HCT116 (cell line): Measurements from ENCODE around the gene MACROH2A1. TPM values are rescaled to one million over a fixed set of nuclear protein-coding genes. Genes with fewer than 3 reads are reported as not detected.

Experiments used
- ATAC-seq: fragments of 200-7000 bp; cut with Tn5 transposase; 2 replicates; pipeline ENCODE4 v1.9.1; 2020; ENCODE audit warnings: mild to moderate bottlenecking, moderate library complexity
- BruUV-seq: library from RNA; stranded (reverse); fragments of 400-500 nt; replicated peaks from 2 replicates; lab custom pipeline; 2021; lab: Mats Ljungman, UMichigan
- CTCF ChIA-PET: fragments of 300-600 bp; sonication (Branson Sonifier 250); formaldehyde crosslinking; loops from one replicate; lab custom pipeline; 2021; ENCODE audit warnings: antibody characterized with exemption; lab: Charles Lee
- POLR2A ChIA-PET: fragments of 300-600, 350-600 bp; sonication (Branson Sonifier 250); formaldehyde crosslinking; loops from one replicate; lab custom pipeline; 2021; ENCODE audit warnings: antibody characterized with exemption; lab: Charles Lee
- RAD21 ChIA-PET, 2 experiments: fragments of 300-600 bp; sonication (Branson Sonifier 250); formaldehyde crosslinking; loops; one replicate each; lab custom pipeline; 2023; ENCODE audit warnings: low total read pairs in 2 of 2; ENCODE audit not compliant: uncharacterized antibody in 2 of 2, unreplicated experiment in 2 of 2, low non-redundant PET in 1 of 2; lab: Charles Lee
- DNase-seq: peaks from one replicate; pipeline ENCODE4 v3.0.0-alpha.2; 2010; ENCODE audit warnings: low read depth, low spot score
- H2AFZ ChIP-seq: fragments of 200-600 bp; shearing (Covaris generic), sonication (generic); 2 replicates; pipeline ENCODE4 v1.6.1; 2017; ENCODE audit warnings: low read depth, mixed run types, mixed read lengths, antibody characterized with exemption, low read length; ENCODE audit not compliant: poor library complexity, severe bottlenecking
- H3K27ac ChIP-seq: 2 replicates; pipeline ENCODE4 v1.5.1; 2012; ENCODE audit warnings: low read depth, low read length
- H3K27me3 ChIP-seq: fragments of 200-600 bp; sonication (generic); 2 replicates; pipeline ENCODE4 v1.6.1; 2016; ENCODE audit warnings: mixed run types, low read length, mixed read lengths; ENCODE audit not compliant: insufficient read depth
- H3K36me3 ChIP-seq, 2 experiments: fragments of 200-500 bp in 1 of 2; fragments of 200-600 bp in 1 of 2; sonication (Bioruptor generic) in 1 of 2; sonication (generic) in 1 of 2; 2 replicates each; pipeline versions ENCODE4 v1.5.1 to v1.6.1; 2014 to 2016; ENCODE audit warnings: low read length in 2 of 2, inconsistent platforms in 1 of 2, mixed read lengths in 1 of 2, mixed run types in 1 of 2; ENCODE audit not compliant: insufficient read depth in 2 of 2, control insufficient read depth in 1 of 2
- H3K4me1 ChIP-seq, 2 experiments: fragments of 200-600 bp in 1 of 2; sonication (generic) in 1 of 2; 2 replicates each; pipeline versions ENCODE4 v1.5.1 to v1.6.1; 2012 to 2017; ENCODE audit warnings: low read length in 2 of 2, inconsistent platforms in 1 of 2, mild to moderate bottlenecking in 1 of 2, mixed read lengths in 1 of 2, mixed run types in 1 of 2, moderate library complexity in 1 of 2; ENCODE audit not compliant: insufficient read depth in 2 of 2, control insufficient read depth in 1 of 2
- H3K4me2 ChIP-seq: fragments of 200-600 bp; sonication (generic); 2 replicates; pipeline ENCODE4 v1.6.1; 2017; ENCODE audit warnings: mixed run types, low read length, mixed read lengths
- H3K4me3 ChIP-seq, 2 experiments: fragments of 200-600 bp in 1 of 2; sonication (generic) in 1 of 2; replicated peaks in 1 of 2; 2 replicates each; pipeline ENCODE4 v1.5.1; 2011 to 2016; ENCODE audit warnings: low read length in 2 of 2, control low read depth in 1 of 2, low read depth in 1 of 2, mild to moderate bottlenecking in 1 of 2, mixed read lengths in 1 of 2, mixed run types in 1 of 2
- H3K79me2 ChIP-seq: fragments of 200-600 bp; sonication (generic); 2 replicates; pipeline ENCODE4 v1.6.1; 2017; ENCODE audit warnings: mild to moderate bottlenecking, mixed run types, low read length, moderate library complexity, mixed read lengths; ENCODE audit not compliant: insufficient read depth
- H3K9ac ChIP-seq: fragments of 200-600 bp; sonication (generic); 2 replicates; pipeline ENCODE4 v1.6.1; 2016; ENCODE audit warnings: low read length, mixed read lengths
- H3K9me2 ChIP-seq: fragments of 200-600 bp; sonication (generic), shearing (Covaris generic); 2 replicates; pipeline ENCODE4 v1.6.1; 2017; ENCODE audit warnings: mixed run types, mild to moderate bottlenecking, moderate library complexity; ENCODE audit not compliant: insufficient read depth
- H3K9me3 ChIP-seq, 2 experiments: fragments of 200-500 bp in 1 of 2; fragments of 200-600 bp in 1 of 2; sonication (Bioruptor generic) in 1 of 2; sonication (generic) in 1 of 2; 2 replicates each; pipeline ENCODE4 v1.6.1; 2014 to 2017; ENCODE audit warnings: low read length in 2 of 2, mixed read lengths in 2 of 2, inconsistent platforms in 1 of 2, low read depth in 1 of 2, mild to moderate bottlenecking in 1 of 2, mixed run types in 1 of 2, moderate library complexity in 1 of 2; ENCODE audit not compliant: control insufficient read depth in 1 of 2, insufficient read depth in 1 of 2
- H4K20me1 ChIP-seq: fragments of 200-600 bp; sonication (generic), shearing (Covaris generic); 2 replicates; pipeline ENCODE4 v1.6.1; 2017; ENCODE audit warnings: mixed run types, mild to moderate bottlenecking, moderate library complexity; ENCODE audit not compliant: insufficient read depth
- ATF3 ChIP-seq: IDR thresholded peaks from 2 replicates; pipeline ENCODE4 v1.6.1; 2012
- CTCF ChIP-seq, 3 experiments: fragments of 200-600 bp in 1 of 3; sonication (generic) in 1 of 3; IDR thresholded peaks in 2 of 3; conservative IDR thresholded peaks in 1 of 3; 2 replicates each; pipeline ENCODE4 v1.5.1; 2012 to 2017; ENCODE audit warnings: low read depth in 2 of 3, low read length in 2 of 3, antibody characterized with exemption in 1 of 3, borderline replicate concordance in 1 of 3, control low read depth in 1 of 3, mild to moderate bottlenecking in 1 of 3, mixed read lengths in 1 of 3, mixed run types in 1 of 3, moderate library complexity in 1 of 3; ENCODE audit not compliant: insufficient read depth in 1 of 3
- ELF1 ChIP-seq: IDR thresholded peaks from 2 replicates; pipeline ENCODE4 v1.6.1; 2012; ENCODE audit warnings: low read depth, borderline replicate concordance
- EZH2phosphoT487 ChIP-seq: fragments of 200-600 bp; IDR thresholded peaks from 2 replicates; pipeline ENCODE4 v1.6.1; 2018; ENCODE audit warnings: antibody characterized with exemption, borderline replicate concordance
- JUND ChIP-seq: IDR thresholded peaks from 2 replicates; pipeline ENCODE4 v1.6.1; 2012
- SP1 ChIP-seq: IDR thresholded peaks from 2 replicates; pipeline ENCODE4 v1.6.1; 2012; ENCODE audit warnings: low read depth
- SRF ChIP-seq: IDR thresholded peaks from 2 replicates; pipeline ENCODE4 v1.6.1; 2012; ENCODE audit warnings: low read depth
- TCF7L2 ChIP-seq: IDR thresholded peaks from 2 replicates; pipeline ENCODE4 v1.7.0; 2011; ENCODE audit warnings: borderline replicate concordance, inconsistent platforms; ENCODE audit not compliant: insufficient read depth, insufficient read length; ENCODE audit errors: extremely low read depth
- ZBTB33 ChIP-seq: IDR thresholded peaks from 2 replicates; pipeline ENCODE4 v1.6.1; 2011; ENCODE audit warnings: mild to moderate bottlenecking, low read length, moderate library complexity; ENCODE audit not compliant: insufficient replicate concordance; ENCODE audit errors: extremely low read depth
- intact Hi-C: fragments of 100-400 bp; cut with micrococcal nuclease; formaldehyde crosslinking; loops from 2 replicates; pipeline ENCODE4 v1.10.0; 2022
- total RNA-seq: library from RNA; stranded (reverse); gene quantifications from one replicate; pipeline ENCODE4 v1.2.1, GENCODE V29; 2021; ENCODE audit not compliant: unreplicated experiment

Gene MACROH2A1
- total RNA-seq, 1 experiment from 2014 or later = 218 TPM

GRCh38 chr5:135359374-135360165 lies 39.5 kb downstream of the MACROH2A1 start:
- Histone ChIP-seq H3K36me3 (peaks cover 16 to 38% of the 10 kb centered on the region in 2 experiments), H3K4me2 (no peak overlapping the region), H3K9ac (no peak overlapping the region), H3K27me3 (no peaks in the 10 kb centered on the region)
- TF ChIP-seq SP1 (no peak), SRF (no peak), ZBTB33 (no peak), JUND (no peak), ELF1 (no peak), CTCF (IDR thresholded peaks at IDR 0.05 in 2 of 3, conservative IDR thresholded peaks at IDR 0.05 in 1 of 3; ENCODE audit: borderline replicate concordance in 1 of 3, insufficient read depth in 1 of 3, low read depth in 2 of 3, low read length in 2 of 3) (no peak), ATF3 (no peak), TCF7L2 (no peak), EZH2phosphoT487 (no peak)
- TF ChIP-seq, all 23 proteins: peak for 0
- BruUV-seq = no TSS peak
- ChIA-PET POLR2A (no interaction called here), CTCF (no interaction called here), RAD21 (no interaction called here)
- no peaks in the 10 kb centered on the region for H4K20me1 ChIP-seq
- H3K4me3 ChIP-seq = no peak overlapping the region
- peaks cover 31% of the 10 kb centered on the region; the same call in 1 of the 2 replicates for H3K79me2 ChIP-seq
- no peaks in the 10 kb centered on the region for H3K9me2 ChIP-seq
- no peaks in the 10 kb centered on the region for H3K4me1 ChIP-seq
- DNase-seq (no peak), ATAC-seq (no peak)
- H3K9me3 ChIP-seq = no peaks in the 10 kb centered on the region
- H3K27ac ChIP-seq = no peak overlapping the region
- H2AFZ ChIP-seq = no peak overlapping the region
- intact Hi-C loops = no loop called here
